GM18520 (cell line): Measurements from ENCODE around the gene INSYN1.
"Not testable (repeated sequence)": the region's sequence is repeated elsewhere in the genome, so short reads cannot be mapped to it uniquely, and the experiment has no call there.

Experiments used
- ATAC-seq: cut with Tn5 transposase; IDR thresholded peaks from one replicate; pipeline ENCODE4 v1.9.1; 2021; ENCODE audit not compliant: unreplicated experiment

The INSYN1 gene

GRCh38 chr15:73753250-73754130 lies at the start of gene INSYN1:
INSYN1 (minus strand) TSS chr15:73753351; CDS start chr15:73751130, 2,221 bp downstream.
- no peak for ATAC-seq

DNA sequence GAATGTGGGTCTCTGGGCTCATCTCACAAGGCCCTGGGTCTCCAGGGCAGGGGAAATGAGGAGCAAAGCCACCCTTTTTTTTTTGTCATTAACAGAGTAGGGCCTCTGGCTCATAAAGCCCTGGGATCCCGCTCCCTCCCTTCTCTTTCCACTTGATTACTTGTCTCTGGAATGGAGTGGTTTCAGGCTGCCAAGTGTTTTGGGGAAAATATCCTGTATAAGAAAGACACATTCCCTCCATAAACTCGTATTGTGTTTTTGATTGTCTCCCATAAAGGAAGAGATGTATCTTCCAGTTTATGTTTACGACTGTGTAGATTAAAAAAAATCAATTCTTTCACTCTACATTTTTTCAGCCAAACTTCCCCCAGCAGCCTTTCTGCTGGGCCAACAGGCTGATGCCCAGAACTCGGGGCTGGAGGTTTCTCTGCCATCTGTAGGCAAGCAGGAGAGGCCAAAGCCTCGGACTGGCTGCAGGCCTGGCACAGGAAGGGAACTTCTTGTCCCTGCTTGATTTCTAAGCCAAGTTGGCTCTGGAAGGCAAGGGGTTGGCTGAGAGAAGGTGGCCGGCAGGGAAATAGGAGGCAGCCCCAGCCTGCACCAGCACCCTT lies 49.4 kb upstream of the INSYN1 start:
- ATAC-seq: no peak

- ATAC-seq: no peak
Observed at GRCh38 chr15:73800662-73801345, 47.7 kb upstream of the INSYN1 start.

DNA sequence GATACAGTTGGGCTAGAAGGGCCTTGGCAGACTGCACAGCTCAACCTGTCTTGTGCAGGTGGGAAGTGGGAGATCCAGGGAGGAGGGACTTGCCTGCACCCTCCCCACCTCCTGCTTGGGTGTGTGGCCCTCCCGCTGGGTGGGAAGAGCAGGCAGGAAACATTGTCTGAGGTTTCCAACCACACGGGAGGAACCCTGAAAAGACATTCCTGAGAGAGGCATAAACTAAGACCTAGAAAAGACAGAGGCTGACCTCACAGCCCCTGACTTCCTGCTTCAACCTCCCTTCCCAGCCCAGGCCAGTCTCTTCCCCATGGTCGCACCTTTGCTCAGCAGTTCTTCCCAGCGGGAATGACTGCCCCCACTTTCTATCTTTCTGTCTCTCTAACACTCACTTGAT lies 46.3 kb upstream of the INSYN1 start:
- ATAC-seq: no peak

DNA sequence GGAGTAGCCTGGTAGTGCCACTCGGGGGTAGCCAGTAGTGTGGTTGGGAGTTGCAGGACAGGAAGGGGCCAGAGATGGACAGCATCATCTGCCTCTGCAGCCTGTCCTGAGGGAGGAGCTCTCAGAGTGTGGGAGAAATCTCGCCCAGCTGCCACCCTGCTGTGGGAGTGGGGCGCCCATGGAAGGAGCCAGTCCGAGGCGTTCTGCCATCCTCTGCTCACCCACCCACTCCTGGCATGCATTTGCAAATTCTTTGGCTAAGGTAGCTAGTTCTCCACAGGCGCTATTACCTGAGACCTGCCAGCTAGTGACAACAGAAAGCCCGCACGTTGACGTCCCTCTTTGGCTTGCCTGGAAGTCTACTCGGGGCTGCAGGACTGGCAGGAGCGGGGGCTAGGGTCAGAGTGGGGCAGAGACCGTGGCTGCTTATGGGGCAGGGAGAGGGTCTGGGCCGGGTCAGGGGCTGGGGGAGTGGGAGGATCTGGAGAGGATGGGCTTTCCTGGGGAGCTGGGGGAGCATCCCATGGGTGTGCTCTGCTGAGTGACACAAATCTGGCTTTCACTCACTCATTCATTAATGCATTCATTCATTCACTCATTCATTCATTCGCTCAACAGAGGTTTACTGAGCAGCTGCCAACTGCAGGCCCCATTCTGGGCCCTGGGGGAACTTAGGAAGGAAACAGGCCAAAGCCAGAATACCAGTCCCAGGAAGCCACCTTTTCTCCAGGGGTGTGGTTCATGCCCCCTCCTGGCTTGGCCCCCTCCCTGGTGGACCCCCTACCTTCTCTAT lies 44.4 kb upstream of the INSYN1 start:
- ATAC-seq: no peak

GRCh38 chr15:73796331-73796831 lies 43.2 kb upstream of the INSYN1 start:
- no peak for ATAC-seq

DNA sequence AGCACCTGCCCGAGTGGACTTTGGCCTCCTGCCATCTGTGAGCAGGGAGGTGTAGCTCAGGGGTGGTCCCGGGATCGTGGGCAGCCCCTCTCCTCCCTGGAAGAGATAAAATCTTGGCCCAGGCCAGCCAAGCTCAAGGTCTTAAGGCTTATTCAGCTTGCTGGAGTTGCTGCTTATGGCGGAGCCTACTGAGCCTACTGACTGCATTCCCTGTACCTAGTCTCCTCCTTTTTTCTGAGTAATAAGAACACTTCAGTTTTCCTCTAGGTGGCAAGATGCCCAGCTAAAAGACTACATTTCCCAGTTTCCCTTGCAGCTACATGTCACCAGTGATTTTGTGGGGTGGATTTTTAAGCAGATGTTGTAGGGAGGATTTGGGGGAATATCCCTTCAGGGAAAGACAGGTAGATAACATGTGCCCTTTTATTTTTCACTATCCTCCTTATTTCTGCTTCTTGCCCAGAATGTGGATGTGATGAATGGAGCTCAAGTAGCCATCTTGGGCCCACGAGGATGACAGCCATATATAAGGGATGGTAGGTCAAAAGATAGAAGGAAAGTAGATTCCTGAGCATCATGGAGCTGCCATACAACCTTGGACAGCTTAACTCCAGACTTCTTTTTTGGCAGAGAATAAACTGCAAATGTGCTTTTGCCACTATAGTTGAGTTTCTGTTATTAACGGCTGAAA lies 41.4 kb upstream of the INSYN1 start:
- ATAC-seq: no peak

GRCh38 chr15:73792899-73793541 lies 39.9 kb upstream of the INSYN1 start:
- ATAC-seq: not testable (repeated sequence)

GRCh38 chr15:73792415-73792814 lies 39.3 kb upstream of the INSYN1 start:
- no peak for ATAC-seq

DNA sequence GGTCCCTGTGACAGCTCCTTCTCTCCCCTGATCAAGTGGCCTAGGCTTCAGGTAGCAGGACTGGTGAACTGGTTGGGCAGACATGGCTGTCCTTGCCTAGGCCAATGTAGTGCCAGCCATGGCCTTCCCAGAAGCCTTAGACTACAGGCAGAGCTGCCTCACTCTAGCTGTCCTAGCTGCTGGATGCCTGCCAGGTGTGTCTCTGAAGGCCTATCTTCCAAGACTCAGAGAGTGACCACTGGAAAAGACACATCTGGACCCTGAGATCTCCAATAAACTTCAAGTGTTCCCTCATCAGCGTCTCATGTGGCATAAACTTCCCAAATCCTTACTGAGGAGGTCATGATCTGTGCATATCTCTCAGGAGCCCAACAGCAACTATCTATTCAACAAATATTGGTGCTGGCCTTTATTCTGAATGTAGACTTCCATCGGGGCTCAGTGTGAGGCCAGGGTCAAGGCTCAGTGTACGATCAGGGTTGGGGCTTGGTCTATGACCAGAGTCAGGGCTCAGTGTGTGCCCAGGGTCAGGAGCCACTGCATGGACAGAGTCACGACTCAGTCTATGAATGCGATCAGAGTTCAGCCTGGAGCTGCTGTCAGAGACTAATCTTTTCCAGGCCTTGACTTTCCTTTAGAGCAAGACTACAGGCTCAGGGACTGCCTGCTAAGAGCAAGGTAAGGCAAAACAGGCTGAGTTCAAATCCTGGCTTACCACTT lies 36.5 kb upstream of the INSYN1 start:
- no peak for ATAC-seq

GRCh38 chr15:73787621-73788020 lies 34.5 kb upstream of the INSYN1 start:
- no peak for ATAC-seq

DNA sequence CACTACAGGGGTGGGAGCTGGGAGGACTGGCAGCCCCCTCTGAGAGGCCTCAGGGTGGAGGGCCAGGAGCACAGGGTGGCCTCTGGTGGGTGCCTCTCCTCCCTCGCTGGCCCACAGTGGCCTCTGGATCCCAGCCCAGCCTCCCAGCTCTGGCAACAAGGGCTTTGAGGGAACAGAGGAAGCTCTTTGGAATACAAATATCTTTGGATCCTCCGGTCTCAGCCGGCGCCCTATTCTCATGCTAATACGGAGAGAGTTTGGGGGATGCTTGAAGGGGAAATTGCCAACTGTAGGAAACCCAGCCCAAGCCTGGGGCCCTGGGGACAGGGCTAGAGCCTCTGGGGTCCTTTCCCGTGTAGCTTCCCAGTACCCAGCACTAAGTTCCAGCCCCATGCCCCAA lies 33.4 kb upstream of the INSYN1 start:
- ATAC-seq: no peak

- ATAC-seq: not testable (repeated sequence)
Observed at GRCh38 chr15:73785256-73786014, 32.3 kb upstream of the INSYN1 start.

- no peak for ATAC-seq
Observed at GRCh38 chr15:73784291-73784690, 31.1 kb upstream of the INSYN1 start.

DNA sequence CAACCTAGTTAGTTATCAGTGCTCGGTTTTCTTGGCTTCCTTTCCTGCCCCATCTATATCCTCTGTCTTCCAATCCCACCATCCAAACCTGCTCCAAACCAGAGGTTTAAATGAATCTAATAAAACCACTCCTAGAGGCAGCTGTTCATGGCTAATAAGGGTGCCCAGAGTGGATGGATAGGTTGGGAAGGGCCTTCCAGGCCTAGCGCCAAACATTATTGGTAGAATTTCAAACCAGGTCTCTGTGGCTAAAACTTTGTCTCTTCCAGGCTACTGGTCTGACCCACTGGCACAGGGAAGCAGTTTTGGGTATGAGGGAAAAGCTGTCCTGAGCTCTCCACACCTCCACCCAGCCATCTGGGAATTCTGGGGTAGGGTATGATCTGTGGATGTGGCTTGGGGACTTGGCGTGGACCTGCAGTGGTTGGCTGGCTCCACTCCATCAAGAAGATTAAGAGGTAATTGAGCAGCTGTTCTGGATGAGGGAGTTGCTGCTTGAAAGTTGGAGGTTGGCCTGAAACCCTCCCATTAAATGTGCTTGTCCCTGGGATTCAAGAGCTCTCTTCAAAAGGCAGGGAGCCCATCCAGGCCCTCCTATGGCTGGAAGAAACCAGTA lies 29.3 kb upstream of the INSYN1 start:
- ATAC-seq: no peak

GRCh38 chr15:73781038-73781925 lies 28.1 kb upstream of the INSYN1 start:
- no peak for ATAC-seq

- ATAC-seq: no peak
Observed at GRCh38 chr15:73779974-73780373, 26.8 kb upstream of the INSYN1 start.
